HG02840 (cell line): ENCODE measurements around the gene ERBB4.

Source experiments
- ATAC-seq: cut with Tn5 transposase; IDR thresholded peaks from one replicate; pipeline ENCODE4 v1.9.1; 2021; ENCODE audit warnings: mild to moderate bottlenecking, moderate library complexity, moderate number of reproducible peaks; ENCODE audit not compliant: unreplicated experiment, low FRiP score

Gene ERBB4

GRCh38 chr2:212381428-212382102 is 157.0 kb downstream of the ERBB4 start:
- ATAC-seq = no peak

- ATAC-seq = no peak
Observed at GRCh38 chr2:212379103-212379502, 159.5 kb downstream of the ERBB4 start.

GRCh38 chr2:212367431-212367830 is 171.2 kb downstream of the ERBB4 start:
- ATAC-seq = no peak

- no peak for ATAC-seq
Observed at GRCh38 chr2:212364112-212364985, 174.3 kb downstream of the ERBB4 start.

- ATAC-seq = no peak
Observed at GRCh38 chr2:212361174-212361756, 177.3 kb downstream of the ERBB4 start.

GRCh38 chr2:212360068-212360460 is 178.5 kb downstream of the ERBB4 start:
- no peak for ATAC-seq

GRCh38 chr2:212359425-212360067 is 179.1 kb downstream of the ERBB4 start:
- ATAC-seq = no peak

- no peak for ATAC-seq
Observed at GRCh38 chr2:212357606-212358005, 181.0 kb downstream of the ERBB4 start.

- ATAC-seq = no peak
Observed at GRCh38 chr2:212354382-212354781, 184.2 kb downstream of the ERBB4 start.

- ATAC-seq = no peak
Observed at GRCh38 chr2:212348501-212348900, 190.1 kb downstream of the ERBB4 start.

- ATAC-seq = no peak
Observed at GRCh38 chr2:212346865-212347264, 191.7 kb downstream of the ERBB4 start.

- ATAC-seq = no peak
Observed at GRCh38 chr2:212345966-212346365, 192.6 kb downstream of the ERBB4 start.

- ATAC-seq = no peak
Observed at GRCh38 chr2:212344131-212344530, 194.5 kb downstream of the ERBB4 start.

- ATAC-seq = no peak
Observed at GRCh38 chr2:212343167-212343566, 195.4 kb downstream of the ERBB4 start.

- no peak for ATAC-seq
Observed at GRCh38 chr2:212337486-212338343, 200.9 kb downstream of the ERBB4 start.

- no peak for ATAC-seq
Observed at GRCh38 chr2:212337036-212337435, 201.6 kb downstream of the ERBB4 start.

GRCh38 chr2:212330263-212330662 is 208.3 kb downstream of the ERBB4 start:
- ATAC-seq = no peak

GRCh38 chr2:212328712-212329496 is 209.7 kb downstream of the ERBB4 start:
- ATAC-seq = no peak

GRCh38 chr2:212328136-212328535 is 210.5 kb downstream of the ERBB4 start:
- no peak for ATAC-seq
